ENCODE data around the gene RNF4.
A peak's percentile ranks its signal among the peaks of the same experiment; 100 is the strongest.
"Not testable (repeated sequence)": the region's sequence is repeated elsewhere in the genome, so short reads cannot be mapped to it uniquely, and the experiment has no call there.

The RNF4 gene

GRCh38 chr4:2534904-2535375 is 66.0 kb downstream of the RNF4 start:
- DNase-seq (ENCODE audit: low read depth): no peak

DNA sequence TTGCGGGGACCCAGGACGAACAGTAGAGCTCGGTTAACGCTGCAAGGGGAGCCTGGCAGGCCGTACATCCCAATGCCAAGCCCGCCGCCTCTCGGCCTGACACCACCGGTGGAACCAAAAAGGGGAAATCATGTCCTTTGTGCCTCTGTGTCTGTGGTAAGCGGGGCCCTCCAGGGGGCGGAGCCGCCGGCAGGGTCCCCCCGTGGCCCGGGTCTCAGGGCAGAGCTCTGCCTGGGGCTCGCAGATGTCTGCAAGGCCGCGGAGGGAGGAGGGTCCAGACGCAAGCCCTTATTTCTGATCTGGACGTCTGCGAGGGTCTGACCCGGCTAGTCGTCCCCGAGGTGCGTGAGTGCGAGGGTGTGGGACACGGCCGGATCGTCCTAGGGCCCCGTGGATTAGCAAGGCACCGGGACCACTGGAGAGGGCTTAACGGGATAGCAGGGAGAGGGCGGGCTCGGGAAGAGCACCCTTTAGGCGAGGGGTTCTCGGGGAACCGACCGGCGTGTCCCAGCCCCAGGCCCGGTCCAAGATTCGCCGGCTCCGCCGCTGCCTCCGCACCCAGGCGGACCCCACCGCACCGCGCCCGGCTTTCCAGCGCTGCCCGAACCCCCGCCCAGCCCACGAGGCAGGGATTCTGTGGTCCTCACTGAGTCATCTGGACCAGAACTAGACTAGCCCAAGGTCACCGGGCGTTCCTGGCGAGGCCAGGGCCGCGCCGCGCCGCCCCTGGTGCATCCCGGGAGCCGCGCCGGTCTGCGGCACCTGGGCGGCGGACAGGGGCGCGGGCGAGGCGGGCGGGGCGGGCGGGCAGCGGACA is 66.7 kb downstream of the RNF4 start:
- DNase-seq (ENCODE audit: low read depth): no peak

DNA sequence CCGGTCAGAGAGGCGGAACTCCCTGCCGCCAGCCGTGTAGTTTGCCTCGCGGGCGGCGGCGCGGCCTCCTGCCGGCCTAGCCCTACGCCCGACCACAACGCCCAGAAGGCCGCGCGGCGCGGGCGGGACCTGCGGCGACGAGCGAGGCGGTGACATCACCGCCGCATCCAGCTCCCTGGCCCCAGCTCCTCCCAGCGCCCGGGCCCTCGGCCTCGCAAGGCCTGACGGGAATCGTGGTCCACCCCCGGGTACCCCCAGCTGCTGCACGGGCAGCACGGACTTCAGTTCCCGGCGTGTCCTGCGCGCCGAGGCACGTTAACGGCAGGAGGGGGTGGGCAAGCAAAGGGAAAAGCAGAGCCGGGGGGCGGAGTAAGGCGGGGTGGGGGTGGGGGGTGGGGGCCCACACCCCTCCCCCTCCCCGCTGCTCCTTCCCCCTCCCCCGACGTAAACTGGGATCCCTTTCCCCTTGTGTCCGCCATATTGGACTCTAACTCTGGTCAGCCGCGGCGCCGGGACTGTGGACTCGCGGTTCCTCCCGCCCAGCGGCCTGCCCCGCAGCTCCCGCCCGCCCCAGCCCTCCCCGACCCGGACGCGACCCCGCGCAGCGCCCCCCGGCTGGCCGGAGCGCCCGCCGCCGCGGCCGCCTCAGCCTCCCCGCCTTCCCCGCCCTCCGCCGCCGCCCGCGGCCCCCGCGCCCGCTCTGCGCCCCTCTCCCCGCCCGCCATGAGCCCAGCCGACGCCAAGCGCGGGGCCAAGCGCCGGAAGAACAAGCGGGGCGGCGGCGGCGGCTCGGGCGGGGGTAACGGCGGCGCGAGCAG is 67.5 kb downstream of the RNF4 start, which contains the start of gene FAM193A:
Gene FAM193A (plus strand): TSS at position 455 of the 818 bp plus-strand sequence. CDS start 269 bp downstream, at position 724.
- DNase-seq (ENCODE audit: low read depth): peak; percentile 93

- no peak for DNase-seq (ENCODE audit: low read depth)
Observed at GRCh38 chr4:2537011-2537830, 68.3 kb downstream of the RNF4 start.

DNA sequence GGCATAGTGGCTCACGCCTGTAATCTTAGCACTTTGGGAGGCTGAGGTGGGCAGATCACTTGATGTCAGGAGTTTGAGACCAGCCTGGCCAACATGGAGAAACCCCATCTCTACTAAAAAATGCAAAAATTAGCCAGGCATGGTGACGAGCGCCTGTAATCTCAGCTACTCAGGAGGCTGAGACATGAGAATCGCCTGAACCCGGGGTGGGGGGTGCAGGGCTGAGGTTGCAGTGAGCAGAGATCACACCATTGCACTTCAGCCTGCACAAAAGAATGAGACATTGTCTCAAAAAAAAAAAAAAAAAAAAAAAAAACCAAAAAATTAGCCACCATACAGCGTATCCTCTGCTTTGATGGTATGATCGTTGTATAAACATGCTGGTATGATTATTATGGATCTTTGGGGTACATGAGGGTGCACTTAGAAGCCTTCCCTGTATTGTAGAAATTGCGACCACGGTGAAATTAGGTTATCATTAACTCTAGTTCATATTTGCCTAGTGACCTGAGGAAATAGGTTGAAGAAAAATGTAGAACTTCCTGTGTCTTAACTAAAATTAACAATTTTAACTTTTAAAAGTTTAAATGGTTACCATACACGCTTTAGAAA is 74.8 kb downstream of the RNF4 start:
- not testable (repeated sequence) for DNase-seq (ENCODE audit: low read depth)

DNA sequence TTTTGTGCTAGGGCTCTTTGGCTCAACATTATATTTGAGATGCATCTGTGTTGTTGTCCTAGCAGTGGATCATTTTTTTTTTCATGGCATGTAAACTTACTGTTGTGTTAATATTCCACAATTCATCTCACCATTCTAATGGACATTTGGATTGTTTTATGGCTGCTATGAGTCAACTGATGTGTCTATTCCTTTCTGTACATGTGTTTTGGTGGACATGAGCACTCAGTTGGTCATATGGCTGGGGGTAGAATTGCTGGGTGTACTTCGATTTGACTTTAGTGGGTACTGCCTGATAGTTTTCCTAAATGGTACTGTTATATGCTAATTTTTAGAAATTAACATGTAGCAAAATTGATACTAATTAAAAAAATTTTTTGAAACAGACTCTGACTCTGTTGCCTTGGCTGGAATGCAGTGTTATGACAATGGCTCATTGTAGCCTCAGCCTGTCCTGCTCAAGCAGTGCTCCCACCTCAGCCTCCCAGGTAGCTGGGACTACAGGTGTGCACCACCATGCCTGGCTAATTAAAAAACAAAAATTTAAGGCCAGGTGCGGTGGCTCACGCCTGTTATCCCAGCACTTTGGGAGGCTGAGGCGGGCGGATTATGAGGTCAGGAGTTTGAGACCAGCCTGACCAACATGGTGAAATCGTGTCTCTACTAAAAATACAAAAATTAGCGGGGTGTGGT is 76.6 kb downstream of the RNF4 start:
- no peak for DNase-seq (ENCODE audit: low read depth)

DNA sequence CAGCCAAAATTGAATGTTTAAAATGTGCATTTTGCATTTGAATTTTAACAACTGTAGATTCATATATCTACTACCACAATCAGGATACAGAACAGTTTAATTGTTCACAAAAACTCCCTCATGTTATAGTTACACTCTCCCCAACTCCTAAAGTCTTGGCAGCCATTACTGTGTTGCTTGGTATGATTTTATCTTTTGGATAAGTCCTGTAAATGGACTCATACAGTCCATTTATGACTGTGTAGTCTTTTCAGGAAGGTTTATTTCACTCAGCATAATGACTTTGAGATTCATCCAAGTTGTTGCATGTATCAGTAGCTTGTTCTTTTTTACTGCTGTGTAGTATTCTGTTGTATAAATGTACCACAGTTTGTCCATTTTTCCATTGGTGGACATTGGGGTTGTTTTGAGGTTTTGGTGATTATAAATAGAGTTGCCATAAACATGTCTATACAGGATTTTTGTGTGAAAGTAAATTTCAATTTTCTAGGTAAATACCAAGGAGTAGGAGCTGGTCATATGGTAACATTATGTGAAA is 77.4 kb downstream of the RNF4 start:
- DNase-seq (ENCODE audit: low read depth): no peak

- DNase-seq (ENCODE audit: low read depth): not testable (repeated sequence)
Observed at GRCh38 chr4:2546961-2547691, 78.2 kb downstream of the RNF4 start.

DNA sequence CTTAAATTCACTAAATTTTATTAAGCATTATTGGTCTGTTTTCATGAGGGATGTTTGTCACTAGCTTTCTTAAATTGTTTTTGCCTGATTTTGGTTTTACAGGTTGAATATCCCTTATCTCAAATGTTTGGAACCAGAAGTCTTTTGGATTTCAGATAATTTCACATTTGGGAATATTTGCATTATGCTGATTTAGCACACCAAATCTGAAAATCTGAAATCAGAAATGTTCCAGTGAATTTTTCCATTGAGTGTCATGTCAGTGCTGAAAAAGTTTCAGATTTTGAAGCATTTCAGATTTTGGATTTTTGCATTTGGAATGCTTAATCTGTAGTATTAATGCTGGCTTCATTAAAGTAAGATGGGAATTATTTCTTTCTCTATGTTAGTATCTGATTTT is 82.2 kb downstream of the RNF4 start:
- DNase-seq (ENCODE audit: low read depth): no peak

- no peak for DNase-seq (ENCODE audit: low read depth)
Observed at GRCh38 chr4:2552806-2553205, 83.9 kb downstream of the RNF4 start.

DNA sequence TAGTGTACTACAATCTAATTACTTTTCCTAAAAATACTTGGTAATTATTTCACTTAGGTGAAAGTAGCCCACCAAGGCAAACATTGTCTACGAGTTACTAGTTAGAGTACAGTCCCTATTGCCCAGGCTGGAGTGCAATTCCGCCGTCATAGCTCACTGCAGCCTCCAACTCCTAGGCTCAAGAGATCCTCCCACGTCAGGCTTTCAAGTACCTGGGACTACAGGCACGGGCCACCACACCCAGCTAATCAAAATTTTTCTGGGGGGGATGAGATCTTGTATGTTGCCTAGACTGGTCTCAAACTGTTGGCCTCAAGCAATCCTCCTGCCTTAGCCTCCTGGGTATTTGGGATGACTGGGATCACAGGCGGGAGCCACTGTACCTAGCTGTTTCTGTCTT is 89.4 kb downstream of the RNF4 start:
- DNase-seq (ENCODE audit: low read depth): no peak

DNA sequence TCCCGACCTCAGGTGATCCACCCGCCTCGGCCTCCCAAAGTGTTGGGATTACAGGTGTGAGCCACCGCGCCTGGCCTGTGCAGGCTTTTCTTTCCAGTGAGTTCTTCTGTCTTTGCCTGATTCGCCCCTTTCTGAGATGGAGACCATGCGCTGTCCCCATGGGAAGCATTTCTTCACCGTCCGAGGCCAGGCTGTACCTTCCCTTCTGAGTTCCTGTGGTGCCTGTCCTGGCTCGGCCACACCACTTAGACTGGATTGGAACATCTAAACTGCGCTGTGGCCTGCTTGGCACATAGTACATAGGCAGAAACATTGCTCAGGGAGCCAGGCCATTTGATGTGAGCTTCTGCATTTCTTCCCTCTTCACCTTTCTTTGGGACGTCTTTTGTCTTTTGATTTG is 91.3 kb downstream of the RNF4 start:
- no peak for DNase-seq (ENCODE audit: low read depth)

Measured in GM04503 (cell line).